HT-29 (cell line): ENCODE results near the gene UGT1A5. TPM values are rescaled to one million over a fixed set of nuclear protein-coding genes. Genes with fewer than 3 reads are reported as not detected.
A peak's percentile ranks its signal among the peaks of the same experiment; 100 is the strongest.

Experiments
- DNase-seq: peaks from one replicate; pipeline ENCODE4 v3.0.0-alpha.2; 2015; ENCODE audit warnings: low spot score
- total RNA-seq: library from RNA; depleted of rRNA; stranded (reverse); fragments of >200 nt; shearing (Covaris generic); gene quantifications from 2 replicates; pipeline ENCODE4 v1.2.3, GENCODE V29; 2014

The UGT1A5 gene
- total RNA-seq, 1 experiment from 2014 or later: 3.1 TPM

DNA sequence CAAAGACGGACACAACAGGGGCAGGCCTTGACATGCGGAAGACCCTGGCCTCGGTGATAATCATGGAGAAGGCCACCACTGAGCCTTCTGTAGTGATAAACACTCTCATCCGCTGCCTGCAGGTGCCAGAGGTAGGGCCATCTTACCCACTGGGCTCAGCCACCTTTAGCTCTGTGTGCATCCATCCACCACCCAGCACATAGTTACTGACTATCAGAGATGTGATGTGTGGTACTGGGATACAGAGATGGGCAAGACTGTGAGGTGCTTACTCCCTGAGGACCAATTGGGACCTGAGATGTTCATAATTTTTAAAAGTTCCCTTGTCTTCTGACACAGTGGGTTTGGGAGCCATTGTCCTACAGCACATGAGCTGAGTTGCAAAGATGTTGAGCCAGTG lies 67.0 kb downstream of the UGT1A5 start:
- DNase-seq: no peak

DNA sequence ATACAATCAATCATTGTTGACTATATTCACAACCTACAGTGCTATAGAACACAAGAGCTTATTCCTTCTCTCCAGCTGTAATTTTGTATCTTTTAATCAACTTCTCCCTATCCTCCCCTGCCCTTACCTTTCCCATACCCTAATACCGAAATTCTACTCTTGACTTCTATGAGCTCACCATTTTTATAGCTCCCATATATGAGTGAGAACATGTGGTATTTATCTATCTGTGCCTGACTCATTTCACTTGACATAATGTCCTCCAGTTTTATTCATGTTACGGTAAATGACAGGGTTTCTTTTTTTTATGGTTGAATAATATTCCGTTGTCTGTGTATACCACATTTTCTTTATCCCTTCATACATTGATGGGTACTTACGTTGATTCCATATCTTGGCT lies 68.1 kb downstream of the UGT1A5 start:
- no peak for DNase-seq

DNA sequence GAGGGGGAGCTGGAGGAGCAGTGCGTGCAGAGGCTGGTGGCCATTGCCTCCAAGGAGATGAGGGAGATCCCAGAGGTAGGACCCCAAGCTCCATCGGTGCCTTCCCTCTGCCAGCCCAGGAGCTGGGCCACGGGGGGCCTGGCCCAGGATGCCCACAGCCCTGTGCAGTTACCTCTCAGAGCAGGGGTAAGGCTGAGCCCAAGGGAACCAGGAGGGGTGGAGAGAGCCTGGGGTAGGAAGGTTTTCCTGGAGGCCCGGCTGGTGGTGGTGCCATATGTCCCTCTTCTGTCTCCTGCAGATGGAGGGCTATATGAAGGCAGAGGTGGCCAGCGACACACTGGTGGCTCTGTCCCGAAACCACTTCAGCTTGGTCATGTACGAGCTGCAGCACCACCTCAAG lies 76.8 kb downstream of the UGT1A5 start:
- DNase-seq: no peak

DNA sequence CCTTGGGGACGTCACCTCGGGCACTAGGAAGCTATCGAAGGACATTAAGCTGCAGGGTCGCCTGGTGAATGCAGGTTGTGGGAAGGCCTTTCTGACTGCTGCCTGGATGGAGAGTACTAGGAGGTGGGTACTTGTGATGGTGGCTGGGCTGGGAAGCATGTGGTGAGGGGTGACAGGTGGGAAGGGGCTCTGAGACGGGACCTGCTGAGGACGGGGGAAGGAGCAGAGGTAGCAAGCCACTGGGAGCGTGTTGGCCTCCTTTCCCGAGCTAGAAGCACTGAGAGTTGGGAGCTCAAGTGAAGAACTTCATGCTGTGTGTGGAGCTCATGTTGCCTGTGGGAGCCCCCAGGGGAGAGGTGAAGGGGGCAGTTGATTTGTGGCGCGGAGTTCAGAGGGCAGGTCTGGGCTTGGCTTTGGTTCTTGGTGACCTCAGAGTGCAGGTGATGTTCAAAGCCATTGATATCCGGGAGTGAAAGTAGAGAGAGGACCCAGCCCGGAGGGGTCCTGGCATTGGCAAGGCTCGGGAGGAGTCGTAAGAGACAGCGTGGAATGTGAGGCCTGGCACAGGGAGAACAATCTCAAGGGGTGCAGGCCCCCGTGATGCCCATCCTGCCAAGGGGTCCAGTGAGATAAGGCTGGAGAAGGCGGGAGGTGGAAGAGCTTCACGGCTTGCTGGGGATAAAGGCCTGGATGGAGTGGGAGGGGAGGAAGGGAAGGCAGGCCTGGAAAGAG lies 78.6 kb downstream of the UGT1A5 start:
- DNase-seq: no peak

DNA sequence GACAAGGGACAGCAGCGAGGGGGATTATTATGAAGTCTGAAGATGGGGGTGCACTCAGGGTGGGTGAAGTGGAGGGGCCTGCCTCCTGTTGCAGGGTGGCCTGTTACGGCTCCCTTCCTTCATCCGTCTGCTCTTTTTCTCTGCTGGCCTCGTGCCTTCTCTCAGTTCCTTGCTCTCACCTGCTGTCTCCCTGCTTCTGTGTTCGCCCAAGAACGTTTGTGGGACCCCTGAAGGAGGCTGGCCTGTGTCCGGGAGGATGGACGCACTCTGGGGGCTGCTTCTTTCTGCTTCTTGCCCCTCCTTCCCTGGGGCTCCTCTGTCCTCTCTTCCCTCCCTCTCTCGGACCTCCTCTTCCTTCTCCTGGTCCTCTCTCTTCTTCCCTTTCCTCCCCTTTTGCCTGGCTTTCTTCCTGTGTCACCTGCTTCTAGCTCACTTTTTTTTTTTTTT lies 79.2 kb downstream of the UGT1A5 start:
- no peak for DNase-seq

DNA sequence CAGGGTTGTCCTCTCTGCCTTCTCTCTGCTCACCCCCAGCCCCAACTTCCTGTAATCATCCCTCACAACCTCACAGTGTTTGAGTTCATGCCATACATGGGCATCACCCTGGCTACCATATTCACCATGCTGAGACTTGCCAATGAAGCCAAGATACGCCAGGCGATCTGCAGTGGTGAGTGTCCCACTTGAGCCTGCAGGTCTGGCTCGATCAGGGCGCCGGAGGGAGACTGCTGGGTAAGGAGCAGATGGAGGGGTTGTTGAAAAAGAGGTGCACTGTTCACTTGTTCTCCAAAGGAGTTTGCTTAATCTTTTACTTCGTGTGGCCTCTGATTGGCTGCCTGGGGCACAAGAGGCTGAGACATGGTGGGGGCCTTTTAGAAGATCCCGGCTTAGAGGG lies 80.0 kb downstream of the UGT1A5 start:
- DNase-seq: no peak

DNA sequence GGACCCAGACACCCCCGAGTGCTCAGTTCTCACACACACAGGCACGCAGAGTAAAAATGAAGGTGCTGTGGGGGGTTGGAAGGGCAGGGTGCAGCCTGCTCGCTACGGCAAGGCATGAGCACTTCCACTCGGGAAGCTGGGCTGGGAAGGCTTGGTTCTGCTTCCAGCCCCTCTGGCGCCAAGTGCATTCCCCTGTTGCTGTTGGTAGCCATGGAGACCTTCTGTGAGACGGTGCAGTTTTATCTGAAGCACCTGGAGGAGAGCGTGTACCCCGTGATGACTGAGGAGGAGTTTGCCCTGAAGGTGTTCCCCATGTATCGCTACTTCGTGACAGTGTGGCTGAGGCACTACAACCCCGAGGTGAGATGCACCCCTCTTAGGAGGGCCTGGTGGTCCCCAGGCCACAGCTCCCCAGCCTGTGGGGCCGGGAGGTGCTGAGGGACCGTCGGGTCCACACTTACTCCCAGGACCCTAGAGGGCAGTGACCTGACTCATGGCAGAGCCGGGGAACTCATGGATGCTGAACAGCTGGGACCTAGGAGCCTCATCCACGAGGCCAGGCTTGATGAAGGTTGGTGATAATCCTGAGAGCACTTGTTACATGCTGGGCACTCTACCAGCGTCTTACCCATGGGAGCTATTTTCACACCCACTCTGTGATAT lies 80.9 kb downstream of the UGT1A5 start:
- DNase-seq: no peak

DNA sequence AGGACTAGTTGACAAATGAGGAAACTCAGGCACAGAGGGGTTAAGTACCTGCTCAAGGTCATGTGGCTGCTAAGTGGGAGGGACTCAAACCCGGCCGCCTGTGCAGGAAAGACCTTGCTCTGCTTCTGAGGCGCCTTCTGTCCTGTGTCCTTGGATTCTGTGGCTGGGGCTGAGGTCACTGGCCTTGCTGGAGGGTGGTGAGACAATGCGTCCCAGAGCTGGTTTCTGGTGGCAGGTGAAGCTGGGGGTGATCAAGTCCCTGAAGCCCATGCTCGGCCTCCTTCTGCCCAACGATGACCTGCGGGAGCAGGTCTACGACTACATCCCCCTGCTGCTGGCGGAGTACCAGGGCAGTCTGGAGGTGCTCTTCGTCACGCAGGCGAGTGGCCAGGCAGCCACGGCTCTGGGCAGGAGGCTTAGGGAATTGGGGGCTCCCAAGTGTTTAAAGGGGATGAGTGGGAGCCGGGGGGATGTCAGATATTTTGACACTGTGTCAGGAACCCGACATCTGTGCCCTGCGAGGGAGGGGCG lies 81.5 kb downstream of the UGT1A5 start:
- DNase-seq: no peak

DNA sequence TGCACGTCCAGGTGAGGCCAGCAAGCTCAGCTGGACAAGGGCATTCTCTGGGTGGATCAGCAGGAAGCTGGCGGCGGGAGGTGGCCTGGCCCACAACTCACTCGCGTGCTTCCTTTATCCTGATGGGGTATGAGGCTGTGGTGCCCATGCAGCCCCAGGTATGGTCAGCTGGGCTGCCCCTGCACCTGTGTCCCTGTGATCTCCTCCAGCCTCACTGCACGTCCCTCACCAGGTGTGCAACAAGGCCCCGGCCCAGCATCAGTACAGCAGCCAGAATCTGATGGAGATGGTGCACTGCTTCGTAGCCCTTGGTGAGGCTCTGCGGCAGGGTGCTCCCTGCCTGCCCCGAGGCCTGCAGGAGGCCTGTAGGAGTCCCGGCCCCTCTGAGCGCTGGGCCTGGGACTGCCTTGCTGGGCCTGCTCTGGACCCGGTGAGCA lies 83.0 kb downstream of the UGT1A5 start:
- DNase-seq: no peak

DNA sequence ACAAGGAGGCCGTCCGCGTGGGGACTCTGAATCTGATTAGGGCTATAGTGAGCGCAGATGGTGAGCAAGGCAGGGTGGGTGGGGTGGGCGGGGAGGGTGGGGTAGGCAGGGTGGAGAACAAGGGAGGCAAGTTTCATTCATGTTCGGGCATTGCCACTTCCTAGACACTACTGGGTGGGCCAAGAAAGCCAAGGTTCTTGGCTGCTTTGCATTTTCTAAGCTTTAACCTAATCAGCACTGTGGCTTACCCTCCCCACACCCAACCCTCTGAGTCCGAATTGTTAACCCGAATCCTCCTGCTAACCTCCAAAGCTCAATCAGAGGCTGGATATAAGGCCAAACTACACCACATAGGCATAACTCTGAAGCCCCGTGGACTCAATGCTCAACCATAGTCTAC lies 83.5 kb downstream of the UGT1A5 start:
- DNase-seq: no peak

DNA sequence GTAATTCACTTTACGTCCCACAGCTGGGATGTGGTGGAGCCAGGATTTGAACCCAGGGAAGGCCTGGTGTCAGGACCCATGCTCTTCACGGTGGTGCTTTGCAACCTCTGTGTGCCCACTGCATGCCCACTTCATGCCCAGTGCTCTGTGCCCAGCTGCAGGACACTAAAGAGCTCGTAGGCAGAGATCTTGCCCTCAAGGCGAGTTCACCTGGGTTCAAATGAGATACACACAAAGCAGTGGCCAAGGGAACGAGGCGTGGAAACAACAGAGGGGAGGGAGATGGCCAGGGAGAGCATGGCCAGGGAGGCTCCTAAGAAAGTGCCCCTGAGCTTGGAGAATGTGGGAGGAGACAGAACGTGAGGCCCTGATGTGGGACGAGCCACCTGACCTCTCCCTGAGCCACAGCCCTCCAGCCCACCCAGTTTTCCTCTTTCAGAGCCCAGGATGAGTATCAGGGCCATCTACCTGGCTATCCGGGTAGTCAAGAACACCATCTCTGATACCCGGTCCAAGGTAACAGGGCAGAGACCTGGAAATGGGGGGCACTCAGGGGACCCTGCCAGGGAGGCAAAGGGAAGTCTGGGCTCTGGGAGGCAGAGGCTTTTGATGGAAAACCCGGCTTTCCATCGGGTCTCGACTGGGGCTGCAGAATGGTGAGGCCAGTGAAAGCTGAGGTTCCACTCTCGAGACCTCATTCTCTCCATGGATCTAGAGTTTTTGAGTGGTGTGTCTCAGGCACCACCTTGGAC lies 85.8 kb downstream of the UGT1A5 start:
- no peak for DNase-seq

DNA sequence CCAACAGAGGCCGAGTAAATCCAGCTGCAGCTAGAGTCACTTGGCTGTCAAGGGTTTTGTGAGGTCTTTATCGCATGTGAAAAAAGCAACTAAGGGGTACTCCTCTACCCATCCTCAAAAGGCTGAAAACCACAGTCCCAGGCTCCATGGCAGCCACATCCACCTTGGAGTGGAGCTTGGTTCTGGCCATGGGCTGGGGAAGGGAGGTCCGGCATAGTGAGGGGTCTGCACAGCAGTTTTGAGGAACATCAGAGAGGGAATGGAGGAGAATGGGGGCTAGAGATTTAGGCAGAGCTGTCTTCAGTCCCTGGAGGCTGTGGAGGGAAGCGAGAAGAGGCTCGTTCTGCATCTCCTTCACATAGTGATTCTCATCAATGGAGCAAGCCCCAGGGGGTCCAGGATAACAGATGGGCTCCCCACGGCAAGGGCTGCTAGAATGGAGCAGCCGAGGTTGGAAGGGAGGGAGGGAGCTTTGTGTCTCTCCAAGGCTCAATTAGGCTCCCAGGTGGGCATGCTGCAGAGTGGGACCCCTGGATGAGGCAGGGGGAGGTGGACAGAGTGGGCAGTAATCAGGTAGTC lies 86.5 kb downstream of the UGT1A5 start:
- DNase-seq: no peak

DNA sequence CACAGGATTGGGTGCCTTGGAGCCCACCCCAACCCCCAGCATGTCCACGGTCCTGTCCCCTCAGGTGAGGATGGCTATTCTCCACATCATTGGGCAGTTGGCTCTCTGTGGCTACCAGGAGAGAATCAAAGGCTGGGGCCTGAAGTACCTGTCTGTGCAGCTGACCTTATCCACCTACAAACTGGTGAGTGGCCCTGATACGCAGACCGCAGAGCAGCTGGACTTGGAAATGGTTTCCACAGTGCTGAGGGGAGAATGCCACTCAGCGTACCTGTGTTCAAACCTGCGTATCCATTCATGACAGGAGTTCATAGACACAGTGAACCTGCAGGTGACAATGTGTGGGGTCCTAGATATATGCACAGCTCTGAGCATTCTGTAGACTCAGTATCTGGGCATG lies 87.0 kb downstream of the UGT1A5 start:
- no peak for DNase-seq

DNA sequence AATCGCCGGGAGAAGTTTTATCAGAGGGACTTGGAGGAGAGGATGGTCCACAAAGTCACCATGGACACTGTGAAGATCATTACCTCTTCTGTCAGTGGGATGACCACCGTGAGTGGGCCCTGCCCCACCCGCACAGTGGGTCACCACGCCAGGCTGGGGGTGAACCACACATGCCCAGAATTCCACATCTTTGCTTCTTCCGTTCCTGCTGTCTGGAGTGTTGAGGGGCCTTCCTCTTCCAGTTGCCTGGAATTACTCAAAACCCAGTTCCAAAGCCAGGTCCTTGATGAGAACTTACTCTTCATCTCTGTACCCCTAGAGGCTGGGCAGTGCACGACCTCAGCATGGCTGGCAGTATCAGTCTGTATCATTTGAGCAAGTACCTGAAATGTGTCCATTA lies 87.5 kb downstream of the UGT1A5 start:
- no peak for DNase-seq

DNA sequence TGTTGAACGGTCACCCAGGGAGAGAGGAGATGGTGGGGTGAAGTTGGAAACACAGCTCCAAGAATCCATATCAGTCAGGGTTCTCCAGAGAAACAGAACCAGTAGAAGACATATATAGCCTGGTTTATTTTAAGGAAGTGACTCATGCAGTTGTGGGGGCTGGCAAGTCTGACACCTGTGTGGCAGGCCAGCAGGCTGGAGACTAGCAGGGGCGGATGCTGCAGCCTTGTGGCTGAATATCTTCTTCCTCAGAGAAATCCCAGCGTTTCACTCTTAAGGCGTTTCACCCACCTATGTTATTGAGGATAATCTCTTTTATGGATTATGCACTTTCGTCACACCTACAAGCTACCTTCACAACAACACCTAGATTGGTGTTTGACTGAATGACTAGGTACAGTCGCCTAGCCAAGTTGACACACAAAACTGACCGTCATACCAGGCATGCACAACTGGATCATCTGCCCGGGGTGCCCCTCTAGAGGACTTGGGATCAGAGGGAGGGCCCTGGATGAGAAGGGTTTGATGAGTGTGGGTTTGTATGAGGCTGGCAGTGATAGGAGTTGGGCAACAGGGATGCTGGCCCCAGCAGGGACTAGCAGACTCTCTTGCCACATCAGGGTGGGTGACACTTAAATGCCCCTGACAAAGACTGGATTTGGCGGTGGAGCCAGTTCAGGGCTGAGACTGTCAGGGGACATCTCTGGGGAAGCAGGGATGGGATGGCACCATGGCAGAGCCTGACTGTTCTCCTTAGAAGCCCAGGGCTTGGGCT lies 88.8 kb downstream of the UGT1A5 start:
- DNase-seq: peak; percentile 80

DNA sequence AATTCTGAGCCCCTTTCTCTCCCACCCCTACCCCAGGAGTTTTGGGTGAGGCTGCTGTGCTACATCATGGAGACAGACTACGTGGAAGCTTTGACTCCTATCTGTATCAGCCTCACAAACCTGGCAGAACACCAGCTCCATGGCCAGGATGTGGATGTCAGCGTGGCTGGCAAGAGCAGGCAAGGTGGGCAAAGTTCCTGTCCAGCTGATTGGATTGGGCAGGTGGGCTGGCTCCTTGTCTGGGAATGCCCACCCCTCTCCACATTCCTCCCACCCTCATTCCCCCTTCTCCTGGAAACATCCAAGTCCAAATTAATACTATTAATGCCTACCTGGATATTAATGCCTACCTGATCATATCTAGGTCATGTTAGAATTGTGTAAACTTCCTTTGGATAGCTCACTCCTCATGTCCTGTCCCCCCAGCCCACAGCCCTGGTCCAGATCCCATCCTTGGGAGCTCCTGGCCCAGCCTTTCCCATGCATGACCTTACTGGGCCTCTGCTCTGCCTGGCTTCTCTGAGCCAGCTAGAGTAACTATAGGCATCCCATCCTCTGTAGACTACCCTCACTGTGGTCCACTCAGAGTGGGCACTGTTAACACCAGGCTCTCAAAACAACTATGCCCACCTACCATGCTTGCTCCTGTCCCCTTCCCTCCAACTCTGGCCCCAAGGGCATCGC lies 89.6 kb downstream of the UGT1A5 start:
- no peak for DNase-seq

DNA sequence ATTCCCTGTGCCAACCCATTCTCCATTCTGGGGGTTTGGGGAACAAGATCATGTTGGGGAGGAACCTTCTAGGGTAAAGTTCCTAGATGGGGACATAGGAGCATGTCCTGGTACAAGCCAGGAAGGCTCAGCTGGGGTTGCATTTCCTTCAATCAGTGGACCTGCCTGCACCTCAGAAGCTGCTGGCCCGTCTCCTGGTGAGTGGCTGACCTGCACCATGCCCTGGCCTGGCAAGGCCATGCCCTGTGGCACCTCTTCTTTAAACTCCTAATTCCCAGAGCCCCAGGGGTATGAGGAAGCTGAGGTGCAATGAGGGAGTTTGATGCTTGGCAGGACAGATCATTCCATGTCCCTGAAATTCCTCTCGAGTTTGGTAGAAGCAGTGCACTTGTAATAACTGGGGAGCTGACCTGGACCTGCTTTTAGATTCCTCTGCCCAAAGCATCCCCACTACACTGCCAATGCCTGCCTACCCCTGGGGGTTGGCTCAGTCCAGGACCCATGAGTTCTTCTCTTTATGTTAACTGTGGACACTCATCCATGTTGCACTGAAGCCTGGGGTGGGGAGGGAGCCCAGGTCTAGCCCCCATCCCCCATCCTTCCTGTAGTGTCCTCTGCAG lies 90.7 kb downstream of the UGT1A5 start:
- no peak for DNase-seq

DNA sequence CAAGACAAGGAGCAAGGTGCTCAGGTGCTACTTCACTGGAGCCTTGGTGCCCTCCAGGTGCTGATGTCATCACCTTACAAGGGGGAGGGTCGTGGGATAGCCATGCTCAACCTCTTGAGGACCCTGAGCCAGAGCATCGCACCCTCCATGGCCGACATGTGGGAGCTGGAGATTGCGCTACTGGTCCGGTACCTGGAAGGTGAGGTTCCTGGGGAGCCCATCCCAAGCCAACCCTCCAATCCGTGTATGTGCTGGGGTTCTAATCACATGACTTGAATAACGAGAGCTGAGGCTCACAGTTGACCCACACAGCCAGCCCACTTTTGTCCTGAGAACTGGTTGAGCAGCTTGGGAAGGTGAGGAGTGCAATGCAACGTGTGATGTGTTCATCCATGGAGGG lies 91.3 kb downstream of the UGT1A5 start:
- no peak for DNase-seq

DNA sequence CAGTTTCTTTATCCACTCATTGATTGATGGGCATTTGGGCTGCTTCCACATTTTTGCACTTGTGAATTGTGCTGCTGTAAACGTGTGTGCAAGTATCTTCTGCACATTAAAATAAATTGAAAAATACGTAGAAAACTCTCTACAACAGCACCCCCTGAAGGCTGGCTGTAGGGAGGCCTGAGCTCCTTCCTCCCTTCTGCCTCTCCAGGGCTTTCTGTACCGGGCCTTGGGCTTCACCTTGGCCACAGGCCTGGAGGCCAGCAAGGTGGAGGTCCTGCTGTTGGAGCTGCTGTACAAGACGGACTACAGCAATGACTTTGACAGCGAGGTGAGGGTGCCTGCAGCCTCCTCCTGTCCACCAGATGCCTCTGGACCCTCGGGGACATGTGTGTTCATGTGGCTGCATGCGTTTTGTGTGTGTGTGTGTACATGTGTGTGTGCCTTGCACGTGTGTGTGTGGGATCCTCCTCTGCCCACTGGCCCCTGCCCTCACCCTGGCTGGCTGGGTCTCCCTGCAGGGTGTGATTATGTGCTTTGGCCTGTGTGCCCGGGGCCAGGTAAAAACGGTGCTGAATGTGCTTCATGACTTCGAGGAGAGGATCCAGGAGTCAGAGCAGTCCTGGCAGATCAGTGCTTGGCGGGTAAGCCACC lies 94.6 kb downstream of the UGT1A5 start:
- no peak for DNase-seq
